Right lobe of liver (tissue), 6 donors: Measurements from ENCODE around the gene SLC9A4. TPM values are rescaled to one million over a fixed set of nuclear protein-coding genes. Genes with fewer than 3 reads are reported as not detected.

ENCODE experiments used
- ATAC-seq, 4 donors: fragments of 200-7000 bp; cut with Tn5 transposase; one replicate each; pipeline ENCODE4 v1.9.1; 2020; ENCODE audit warnings: mild to moderate bottlenecking in 4 of 4, moderate library complexity in 4 of 4
- DNase-seq, 3 donors: peaks; one replicate each; pipeline ENCODE4 v3.0.0-alpha.2; 2020
- H3K27ac ChIP-seq, 3 donors: fragments of 200-600 bp; one replicate each; pipeline ENCODE4 v1.8.0; 2022
- H3K27me3 ChIP-seq, 2 donors: fragments of 200-600 bp; one replicate each; pipeline ENCODE4 v1.8.0; 2022
- H3K36me3 ChIP-seq, 4 donors: fragments of 200-600 bp; sonication (generic) in 1 of 4; one replicate each; pipeline versions ENCODE4 v1.5.1 to v1.8.0; 2017 to 2022; ENCODE audit warnings: control low read depth in 1 of 4
- H3K4me1 ChIP-seq, 4 donors: fragments of 200-600 bp; sonication (generic) in 1 of 4; one replicate each; pipeline versions ENCODE4 v1.5.1 to v1.8.0; 2017 to 2022; ENCODE audit warnings: control low read depth in 1 of 4
- H3K4me3 ChIP-seq, 3 donors: fragments of 200-600 bp; one replicate each; pipeline ENCODE4 v1.8.0; 2022
- H3K9me3 ChIP-seq, 4 donors: fragments of 200-600 bp; sonication (generic) in 1 of 4; one replicate each; pipeline versions ENCODE4 v1.5.1 to v1.8.0; 2017 to 2022; ENCODE audit warnings: control low read depth in 1 of 4
- POLR2A ChIP-seq: fragments of 450-650 bp; IDR thresholded peaks from one replicate; pipeline ENCODE4 v1.6.1; 2017; ENCODE audit warnings: antibody characterized with exemption, mild to moderate bottlenecking
- WGBS: methylation state at CpG from one replicate; pipeline ENCODE4 v1.1.6; 2018; ENCODE audit warnings: low coverage, low lambda C conversion rate; ENCODE audit not compliant: insufficient coverage; ENCODE audit errors: missing lambda C conversion rate; 5-methylcytosine and 5-hydroxymethylcytosine counted together
- intact Hi-C, 2 donors: fragments of 100-400 bp; cut with DNase I; formaldehyde crosslinking; loops; one replicate each; pipeline versions ENCODE4 v1.11.2 to v1.14.1; 2022
- total RNA-seq, 6 experiments: library from RNA; depleted of rRNA in 2 of 6; stranded (reverse); fragments of >200 nt in 2 of 6; fragmentation: NEBNext Ultra II Directional in 3 of 6; extraction: Animal tissue kit (Norgen Biotek cat#: 25700) in 3 of 6; gene quantifications; one replicate each; pipeline versions ENCODE4 v1.1.0 to v1.2.4, GENCODE V29; 2016 to 2023
- TF ChIP-seq, protein P1 (sequence below), 4 donors: fragments of 200-600 bp in 3 of 4; fragments of 450-650 bp in 1 of 4; IDR thresholded peaks; one replicate each; pipeline versions ENCODE4 v1.5.1 to v1.8.0; 2016 to 2022; ENCODE audit warnings: antibody characterized with exemption in 4 of 4, mild to moderate bottlenecking in 2 of 4
- donor health status: DM: no; HTN: yes; CAD: no.
- donor health status: DM: no; HTN: no; CAD: no.
- donor health status: DM: no; HTN: no; CAD: no.
- donor health status: DM: no; HTN: yes; CAD: no.
- donor health status: DM: no; HTN: yes; CAD: no.

SLC9A4 gene
- total RNA-seq, 6 experiments from 2014 or later, result not detected

DNA sequence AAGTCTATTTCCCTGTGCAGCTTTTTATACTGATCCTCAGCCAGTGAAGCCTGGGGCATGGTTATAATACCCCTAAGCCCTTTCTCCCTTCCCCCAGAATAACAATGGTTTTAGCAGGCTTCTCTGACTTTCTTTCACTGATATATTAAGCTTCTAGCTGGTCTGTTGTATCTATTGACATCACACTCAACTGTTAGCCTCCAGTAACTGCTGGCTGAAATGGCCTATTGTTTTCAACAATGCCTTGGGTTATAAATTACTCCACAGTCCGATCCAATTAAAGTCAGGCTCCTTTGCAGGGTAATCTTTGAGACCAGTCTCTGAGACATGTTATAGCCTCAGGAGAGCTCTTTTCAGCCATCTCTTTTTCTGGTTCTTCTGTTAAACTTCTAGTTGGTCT is 2.9 kb upstream of the SLC9A4 start:
- no peak for TF ChIP-seq POLR2A
- TF ChIP-seq, protein P1, sequence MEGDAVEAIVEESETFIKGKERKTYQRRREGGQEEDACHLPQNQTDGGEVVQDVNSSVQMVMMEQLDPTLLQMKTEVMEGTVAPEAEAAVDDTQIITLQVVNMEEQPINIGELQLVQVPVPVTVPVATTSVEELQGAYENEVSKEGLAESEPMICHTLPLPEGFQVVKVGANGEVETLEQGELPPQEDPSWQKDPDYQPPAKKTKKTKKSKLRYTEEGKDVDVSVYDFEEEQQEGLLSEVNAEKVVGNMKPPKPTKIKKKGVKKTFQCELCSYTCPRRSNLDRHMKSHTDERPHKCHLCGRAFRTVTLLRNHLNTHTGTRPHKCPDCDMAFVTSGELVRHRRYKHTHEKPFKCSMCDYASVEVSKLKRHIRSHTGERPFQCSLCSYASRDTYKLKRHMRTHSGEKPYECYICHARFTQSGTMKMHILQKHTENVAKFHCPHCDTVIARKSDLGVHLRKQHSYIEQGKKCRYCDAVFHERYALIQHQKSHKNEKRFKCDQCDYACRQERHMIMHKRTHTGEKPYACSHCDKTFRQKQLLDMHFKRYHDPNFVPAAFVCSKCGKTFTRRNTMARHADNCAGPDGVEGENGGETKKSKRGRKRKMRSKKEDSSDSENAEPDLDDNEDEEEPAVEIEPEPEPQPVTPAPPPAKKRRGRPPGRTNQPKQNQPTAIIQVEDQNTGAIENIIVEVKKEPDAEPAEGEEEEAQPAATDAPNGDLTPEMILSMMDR (IDR thresholded peaks at IDR 0.05), result no peak

DNA sequence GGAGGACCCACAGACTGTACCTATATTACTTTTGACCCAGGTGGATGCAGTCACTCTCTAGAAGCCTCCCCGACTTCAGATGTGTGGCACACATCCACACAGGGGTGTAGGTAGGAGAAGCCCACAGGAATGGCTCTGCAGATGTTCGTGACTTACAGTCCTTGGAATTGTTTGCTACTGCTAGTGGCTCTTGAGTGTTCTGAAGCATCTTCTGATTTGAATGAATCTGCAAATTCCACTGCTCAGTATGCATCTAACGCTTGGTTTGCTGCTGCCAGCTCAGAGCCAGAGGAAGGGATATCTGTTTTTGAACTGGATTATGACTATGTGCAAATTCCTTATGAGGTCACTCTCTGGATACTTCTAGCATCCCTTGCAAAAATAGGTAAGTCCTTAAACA is 605 bp downstream of the SLC9A4 start:
- no peak for DNase-seq
- no peak overlapping the region for H3K27ac ChIP-seq
- H3K27me3 ChIP-seq, result no peaks in the 10 kb centered on the region
- 53% methylated on average over 2 of the region's 3 CpGs for WGBS
- H3K9me3 ChIP-seq, result no peaks in the 10 kb centered on the region
- intact Hi-C loops, result no loop called here
- no peaks in the 10 kb centered on the region for H3K36me3 ChIP-seq
- no peak for ATAC-seq
- no peak overlapping the region for H3K4me3 ChIP-seq
- H3K4me1 ChIP-seq, result no peaks in the 10 kb centered on the region
- TF ChIP-seq, protein P1 (IDR thresholded peaks at IDR 0.05), result no peak
- TF ChIP-seq POLR2A, result no peak

More for the DNA sequence above, 2.9 kb upstream of the SLC9A4 start:
- ATAC-seq (no peak), DNase-seq (no peak)
- Histone ChIP-seq H3K27me3 (no peaks in the 10 kb centered on the region), H3K27ac (no peak overlapping the region), H3K4me3 (no peak overlapping the region), H3K9me3 (no peaks in the 10 kb centered on the region), H3K36me3 (no peaks in the 10 kb centered on the region), H3K4me1 (no peaks in the 10 kb centered on the region)
- intact Hi-C loops, result no loop called here
- WGBS, result 50% methylated on average over 1 of the region's 1 CpG

DNA sequence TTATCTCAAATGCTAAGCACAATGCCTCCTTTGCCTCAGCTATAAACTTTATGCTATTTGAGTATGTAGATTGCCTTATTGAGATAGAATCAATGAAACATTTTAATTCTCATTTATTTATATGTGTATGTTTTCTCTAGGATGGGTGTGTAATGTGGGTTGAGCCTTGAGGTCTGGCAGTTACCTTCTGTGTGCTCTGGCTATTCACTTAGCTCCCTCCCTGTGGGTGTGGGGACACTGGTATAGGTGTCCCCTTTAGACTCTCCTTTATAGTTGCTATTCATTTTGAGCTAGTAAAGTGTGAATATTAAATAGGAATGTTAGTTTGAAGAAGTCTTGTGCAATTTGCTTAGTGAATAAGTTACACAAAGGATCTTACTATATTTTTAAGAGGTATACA is 1.8 kb downstream of the SLC9A4 start:
- H3K4me1 ChIP-seq, result no peaks in the 10 kb centered on the region
- H3K36me3 ChIP-seq, result no peaks in the 10 kb centered on the region
- intact Hi-C loops, result no loop called here
- DNase-seq, result no peak
- H3K27me3 ChIP-seq, result no peaks in the 10 kb centered on the region
- TF ChIP-seq, protein P1 (IDR thresholded peaks at IDR 0.05), result no peak
- no peak for TF ChIP-seq POLR2A
- no peak for ATAC-seq
- H3K9me3 ChIP-seq, result no peaks in the 10 kb centered on the region
- no peak overlapping the region for H3K4me3 ChIP-seq
- no peak overlapping the region for H3K27ac ChIP-seq

DNA sequence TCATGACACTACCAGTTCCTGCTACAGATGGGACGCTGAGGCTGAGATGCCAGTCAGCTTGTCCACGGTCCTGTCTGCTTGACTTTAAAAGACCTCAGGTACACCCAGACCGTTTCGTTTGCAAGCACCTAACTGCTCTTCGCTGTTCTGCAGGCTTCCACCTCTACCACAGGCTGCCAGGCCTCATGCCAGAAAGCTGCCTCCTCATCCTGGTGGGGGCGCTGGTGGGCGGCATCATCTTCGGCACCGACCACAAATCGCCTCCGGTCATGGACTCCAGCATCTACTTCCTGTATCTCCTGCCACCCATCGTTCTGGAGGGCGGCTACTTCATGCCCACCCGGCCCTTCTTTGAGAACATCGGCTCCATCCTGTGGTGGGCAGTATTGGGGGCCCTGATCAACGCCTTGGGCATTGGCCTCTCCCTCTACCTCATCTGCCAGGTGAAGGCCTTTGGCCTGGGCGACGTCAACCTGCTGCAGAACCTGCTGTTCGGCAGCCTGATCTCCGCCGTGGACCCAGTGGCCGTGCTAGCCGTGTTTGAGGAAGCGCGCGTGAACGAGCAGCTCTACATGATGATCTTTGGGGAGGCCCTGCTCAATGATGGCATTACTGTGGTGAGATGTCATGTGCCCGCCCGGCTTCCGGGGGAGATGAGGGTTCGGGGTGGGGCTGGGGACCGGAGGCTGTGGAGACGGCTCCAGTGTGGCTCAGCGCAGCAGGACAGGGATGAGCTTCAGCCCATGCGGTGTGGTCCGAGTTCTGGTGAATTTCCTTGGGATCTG is 5.9 kb downstream of the SLC9A4 start:
- TF ChIP-seq, protein P1 (IDR thresholded peaks at IDR 0.05), result no peak
- TF ChIP-seq POLR2A, result no peak
- no peak for ATAC-seq
- DNase-seq, result no peak
- H3K4me1 ChIP-seq, result no peaks in the 10 kb centered on the region
- H3K27ac ChIP-seq, result no peak overlapping the region
- WGBS, result 60% methylated on average over 7 of the region's 36 CpGs
- no peaks in the 10 kb centered on the region for H3K36me3 ChIP-seq
- H3K4me3 ChIP-seq, result no peak overlapping the region
- H3K27me3 ChIP-seq, result no peaks in the 10 kb centered on the region
- H3K9me3 ChIP-seq, result no peaks in the 10 kb centered on the region
- intact Hi-C loops, result no loop called here
